ENCODE data around the gene ABL1. TPM values are rescaled to one million over a fixed set of nuclear protein-coding genes. Genes with fewer than 3 reads are reported as not detected.

ABL1 gene
- total RNA-seq, 1 donor from 2014 or later = 30.7 TPM

GRCh38 chr9:130918101-130918825, 83.2 kb downstream of the ABL1 start:
- peaks cover 80% of the 10 kb centered on the region for H3K27me3 ChIP-seq (ENCODE audit: low read depth)
- H3K27ac ChIP-seq (replicated peaks) = no peak overlapping the region
- intact Hi-C loops (cut with micrococcal nuclease) = no loop called here
- no peak for TF ChIP-seq CTCF (IDR thresholded peaks at IDR 0.05; ENCODE audit: borderline replicate concordance)
- peaks cover 4% of the 10 kb centered on the region for H3K4me1 ChIP-seq
- H3K9me3 ChIP-seq (replicated peaks) = no peaks in the 10 kb centered on the region
- no peak for DNase-seq
- H3K4me3 ChIP-seq = no peak overlapping the region
- no peaks in the 10 kb centered on the region for H3K36me3 ChIP-seq

GRCh38 chr9:130918826-130919558, 83.9 kb downstream of the ABL1 start:
- Histone ChIP-seq H3K4me3 (no peak overlapping the region), H3K36me3 (no peaks in the 10 kb centered on the region), H3K27ac (replicated peaks) (no peak overlapping the region), H3K4me1 (peaks cover 4% of the 10 kb centered on the region), H3K27me3 (ENCODE audit: low read depth) (peaks cover 80% of the 10 kb centered on the region), H3K9me3 (replicated peaks) (no peaks in the 10 kb centered on the region)
- intact Hi-C loops (cut with micrococcal nuclease) = no loop called here
- no peak for TF ChIP-seq CTCF (IDR thresholded peaks at IDR 0.05; ENCODE audit: borderline replicate concordance)
- no peak for DNase-seq

- intact Hi-C loops (cut with micrococcal nuclease) = no loop called here
Measured at GRCh38 chr9:130919559-130920145, 84.6 kb downstream of the ABL1 start.

GRCh38 chr9:130920233-130920632, 85.2 kb downstream of the ABL1 start:
- Histone ChIP-seq H3K4me1 (peaks cover 4% of the 10 kb centered on the region), H3K27ac (replicated peaks) (no peak overlapping the region), H3K27me3 (ENCODE audit: low read depth) (peaks cover 80% of the 10 kb centered on the region), H3K4me3 (no peak overlapping the region), H3K9me3 (replicated peaks) (no peaks in the 10 kb centered on the region), H3K36me3 (no peaks in the 10 kb centered on the region)
- no peak for DNase-seq
- intact Hi-C loops (cut with micrococcal nuclease) = no loop called here
- TF ChIP-seq CTCF (IDR thresholded peaks at IDR 0.05; ENCODE audit: borderline replicate concordance) = no peak

More at GRCh38 chr9:130919559-130920145, 84.6 kb downstream of the ABL1 start:
- DNase-seq = no peak
- TF ChIP-seq CTCF (IDR thresholded peaks at IDR 0.05; ENCODE audit: borderline replicate concordance) = no peak
- Histone ChIP-seq H3K36me3 (no peaks in the 10 kb centered on the region), H3K9me3 (replicated peaks) (no peaks in the 10 kb centered on the region), H3K4me1 (peaks cover 4% of the 10 kb centered on the region), H3K4me3 (no peak overlapping the region), H3K27ac (replicated peaks) (no peak overlapping the region), H3K27me3 (ENCODE audit: low read depth) (peaks cover 80% of the 10 kb centered on the region)

GRCh38 chr9:130920762-130921299, 85.8 kb downstream of the ABL1 start:
- Histone ChIP-seq H3K4me1 (peaks cover 4% of the 10 kb centered on the region), H3K4me3 (no peak overlapping the region), H3K9me3 (replicated peaks) (no peaks in the 10 kb centered on the region), H3K36me3 (no peaks in the 10 kb centered on the region), H3K27me3 (ENCODE audit: low read depth) (peaks cover 81% of the 10 kb centered on the region), H3K27ac (replicated peaks) (no peak overlapping the region)
- no peak for TF ChIP-seq CTCF (IDR thresholded peaks at IDR 0.05; ENCODE audit: borderline replicate concordance)
- no peak for DNase-seq
- intact Hi-C loops (cut with micrococcal nuclease) = no loop called here

Data from left ventricle myocardium inferior (tissue), 1 donor.